GM19238 (cell line): ENCODE data around the gene MRPL14.
"Not testable (repeated sequence)": the region's sequence is repeated elsewhere in the genome, so short reads cannot be mapped to it uniquely, and the experiment has no call there.

ENCODE experiments used
- DNase-seq: peaks from one replicate; pipeline ENCODE4 v3.0.0; 2011; ENCODE audit warnings: low spot score; ENCODE audit not compliant: insufficient read length

MRPL14 gene

DNA sequence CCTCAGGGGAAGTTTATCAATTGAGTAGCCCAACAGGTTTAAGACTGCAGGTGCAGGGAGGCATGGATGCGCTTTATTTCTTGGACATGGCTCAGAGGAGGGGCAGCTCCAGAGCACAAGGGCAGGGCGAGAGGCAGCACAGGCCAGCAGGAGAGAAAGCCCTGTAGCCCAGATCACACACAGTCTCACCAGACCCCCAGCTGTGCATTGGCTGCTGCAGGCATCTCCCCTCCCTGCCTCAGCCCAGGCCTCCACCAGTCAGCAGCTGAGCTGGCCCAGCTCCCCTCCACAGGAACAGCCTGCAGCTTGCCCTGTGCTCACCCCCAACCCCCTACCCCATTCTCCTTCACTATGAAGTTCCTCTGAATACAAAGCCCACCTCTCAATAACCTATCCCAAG lies 24.7 kb downstream of the MRPL14 start:
- DNase-seq = no peak

DNA sequence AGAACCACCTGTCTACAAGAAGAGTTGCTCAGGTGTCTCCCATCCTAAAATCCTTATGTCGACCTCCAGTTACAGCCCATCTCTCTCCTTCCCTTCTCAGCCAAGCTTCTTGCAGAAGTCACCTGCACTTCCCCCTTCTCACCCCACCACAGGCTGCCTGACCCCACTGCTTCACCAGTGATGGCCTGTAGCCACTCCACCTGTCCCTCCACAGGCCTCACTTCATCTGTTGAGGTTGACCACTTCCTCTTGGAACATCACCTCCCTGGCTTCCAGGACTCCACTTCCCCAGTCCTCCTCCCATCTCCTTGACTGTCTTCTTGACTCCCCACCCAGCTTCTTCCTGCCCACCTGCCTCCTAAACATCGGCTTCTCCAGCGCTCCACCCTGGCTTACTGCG lies 25.4 kb downstream of the MRPL14 start:
- no peak for DNase-seq

DNA sequence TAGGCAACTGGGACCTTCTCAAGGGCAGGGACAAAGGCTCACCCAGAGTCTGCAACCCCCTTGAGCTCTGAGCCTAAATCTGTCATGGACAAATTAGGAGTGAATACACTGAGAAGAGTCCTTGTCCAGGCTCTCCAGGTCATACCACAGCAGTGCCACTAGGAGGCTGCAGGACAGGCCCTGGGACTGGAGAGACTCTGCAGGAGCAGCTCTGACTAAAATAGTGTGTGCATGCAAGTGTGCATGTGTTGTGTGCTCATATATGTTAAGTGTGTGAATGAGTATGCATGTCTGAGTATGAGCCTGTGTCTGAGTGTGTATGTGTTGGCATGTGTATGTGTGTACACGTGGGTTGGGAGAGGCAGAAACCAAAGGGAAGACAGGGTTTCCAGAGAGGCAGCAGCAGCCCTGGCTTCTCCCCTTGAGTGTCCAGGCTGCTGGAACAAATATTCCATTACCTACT lies 27.1 kb downstream of the MRPL14 start:
- DNase-seq = no peak

DNA sequence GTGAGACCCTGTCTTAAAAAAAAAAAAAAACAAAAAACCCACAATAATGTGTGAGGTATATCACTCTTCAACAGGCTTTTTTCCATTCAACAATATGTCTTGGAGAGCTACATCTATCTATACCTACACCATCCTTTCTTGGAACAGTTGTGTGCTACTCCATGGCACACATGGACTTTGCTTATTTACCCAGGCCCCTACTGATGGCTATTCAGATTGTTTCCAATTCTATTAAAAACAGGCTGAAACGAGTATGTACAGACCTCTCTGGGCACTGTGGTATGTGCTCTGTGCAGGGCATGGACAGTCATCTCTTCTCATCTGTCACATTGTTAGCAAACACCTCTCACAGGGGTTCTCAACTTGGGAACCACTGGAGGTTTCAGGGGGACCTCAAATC lies 28.1 kb downstream of the MRPL14 start:
- DNase-seq = no peak

DNA sequence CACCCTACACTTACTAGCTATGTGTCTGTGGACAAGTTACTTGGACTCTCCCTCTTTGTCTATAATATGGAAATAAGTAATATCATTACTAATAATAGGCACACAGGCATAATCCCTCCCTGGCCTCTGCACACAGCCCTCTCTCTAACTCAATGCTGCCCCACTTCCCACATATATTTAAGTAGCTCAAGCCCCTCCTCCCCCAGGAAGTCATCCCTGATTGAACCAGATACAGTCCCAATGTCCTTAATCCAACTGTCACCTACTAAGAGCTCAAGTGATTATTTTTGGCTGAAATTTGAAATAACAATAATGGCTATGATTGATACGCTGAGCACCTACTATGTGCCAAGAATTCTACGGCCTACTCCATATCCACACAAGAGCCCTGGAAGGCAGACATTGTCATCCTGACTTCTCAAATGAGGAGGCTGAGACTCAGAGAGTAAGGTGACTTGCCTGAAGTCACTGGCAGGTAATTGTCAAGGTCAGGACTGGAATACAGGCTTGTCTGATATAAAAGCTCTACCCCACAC lies 29.4 kb downstream of the MRPL14 start:
- DNase-seq = no peak

DNA sequence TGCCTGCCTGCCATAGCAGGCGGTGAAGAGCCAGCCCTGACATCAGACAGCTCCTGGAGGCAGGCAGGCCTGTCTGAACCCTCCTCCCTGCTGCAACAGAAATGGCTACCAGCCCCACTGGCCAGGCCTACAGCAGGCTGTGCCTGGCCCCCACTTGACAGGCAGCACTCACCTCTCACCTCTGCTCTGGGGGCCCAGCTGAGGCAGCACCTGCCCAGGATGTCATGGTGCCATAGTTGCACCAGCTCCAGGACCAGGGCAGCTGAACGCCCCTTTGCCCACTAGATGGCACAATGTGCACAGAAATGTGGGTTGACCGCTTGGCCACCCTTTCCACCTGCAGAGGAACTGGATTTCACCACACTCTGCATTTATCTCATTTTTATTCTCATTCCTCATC lies 30.6 kb downstream of the MRPL14 start:
- DNase-seq = peak; percentile 80

DNA sequence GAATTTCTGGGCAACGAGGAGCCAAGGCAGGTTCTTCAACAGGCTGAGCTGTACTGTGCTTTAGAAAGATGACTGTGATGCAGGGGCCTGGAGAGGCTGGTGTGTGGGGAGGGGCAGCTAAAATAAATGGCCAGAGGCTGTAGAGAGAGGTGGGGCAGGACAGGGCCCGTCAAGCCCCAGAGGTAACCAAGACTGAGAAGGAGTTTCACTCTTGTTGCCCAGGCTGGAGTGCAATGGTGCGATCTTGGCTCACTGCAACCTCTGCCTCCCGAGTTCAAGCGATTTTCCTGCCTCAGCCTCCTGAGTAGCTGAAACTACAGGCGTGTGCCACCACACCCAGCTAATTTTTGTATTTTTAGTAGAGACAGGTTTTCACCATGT lies 32.0 kb downstream of the MRPL14 start:
- not testable (repeated sequence) for DNase-seq

DNA sequence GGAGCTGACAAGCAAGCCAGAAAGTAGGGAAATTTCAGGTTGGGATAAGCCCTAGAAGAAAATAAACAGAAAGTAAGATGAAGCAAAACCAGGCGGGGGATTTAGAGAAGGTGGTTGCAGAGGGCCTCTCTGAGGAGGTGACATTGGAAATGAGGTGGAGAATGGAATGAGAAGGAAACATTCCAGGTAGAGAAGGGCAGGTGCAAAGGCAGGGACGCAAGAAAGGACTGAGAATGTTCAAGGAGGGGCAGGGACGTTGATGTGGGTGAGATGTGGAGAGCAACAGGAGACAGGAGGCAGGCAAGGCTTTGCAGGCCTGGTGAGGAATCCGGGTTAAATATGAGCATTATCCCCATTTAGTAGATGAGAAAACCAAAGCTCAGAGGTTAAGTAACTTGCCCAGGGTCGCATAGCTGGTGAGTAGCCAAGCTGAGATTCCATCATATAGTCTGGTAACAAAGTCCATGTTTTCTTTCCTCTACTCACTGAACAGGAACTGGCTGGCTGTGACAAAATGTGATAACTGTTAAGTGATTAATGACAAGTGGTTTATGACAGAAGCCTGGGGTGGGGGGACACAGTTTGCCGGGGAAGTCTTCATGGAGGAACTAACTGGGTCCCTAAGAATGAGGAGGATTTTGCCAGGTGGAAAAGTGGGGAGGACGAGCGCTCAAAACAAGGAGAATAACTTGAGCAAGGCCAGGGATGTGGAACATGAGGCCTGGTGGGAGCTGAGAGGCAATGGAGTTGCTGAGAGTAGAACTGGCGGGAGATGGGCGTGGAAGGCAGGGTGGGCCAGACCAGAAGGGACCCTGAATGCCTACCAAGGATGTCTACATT lies 32.6 kb downstream of the MRPL14 start:
- DNase-seq = no peak

DNA sequence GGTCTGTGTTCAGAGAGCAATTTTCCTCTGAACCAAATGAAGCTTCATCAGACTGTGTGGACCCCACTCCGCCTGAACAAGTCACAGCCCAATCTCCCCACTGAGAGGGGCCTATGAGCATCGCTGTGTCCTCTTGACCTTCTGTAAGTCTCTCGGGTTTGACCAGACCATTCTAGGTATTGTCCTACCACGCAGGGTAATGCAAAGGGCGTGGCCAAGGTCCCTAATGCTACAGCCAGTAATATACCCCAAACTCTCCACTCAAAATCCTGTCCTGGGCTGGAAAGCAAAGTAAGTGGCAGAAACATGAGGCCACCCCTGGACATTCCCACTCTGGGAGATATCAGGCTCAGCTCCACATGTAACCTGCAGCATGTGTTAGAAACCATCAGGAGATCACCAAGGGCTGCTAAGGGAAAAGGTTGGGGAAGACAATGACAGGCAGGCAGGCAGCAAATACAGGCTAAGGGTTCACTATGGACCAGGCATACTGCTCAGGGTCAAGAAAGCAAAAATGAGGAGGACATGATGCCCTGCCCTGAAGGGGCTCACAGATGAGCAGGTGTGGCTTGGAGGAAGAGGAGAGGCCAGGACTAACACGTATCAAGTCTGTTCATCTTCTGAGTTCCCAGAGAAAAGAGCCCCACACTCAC lies 33.4 kb downstream of the MRPL14 start:
- DNase-seq = no peak

DNA sequence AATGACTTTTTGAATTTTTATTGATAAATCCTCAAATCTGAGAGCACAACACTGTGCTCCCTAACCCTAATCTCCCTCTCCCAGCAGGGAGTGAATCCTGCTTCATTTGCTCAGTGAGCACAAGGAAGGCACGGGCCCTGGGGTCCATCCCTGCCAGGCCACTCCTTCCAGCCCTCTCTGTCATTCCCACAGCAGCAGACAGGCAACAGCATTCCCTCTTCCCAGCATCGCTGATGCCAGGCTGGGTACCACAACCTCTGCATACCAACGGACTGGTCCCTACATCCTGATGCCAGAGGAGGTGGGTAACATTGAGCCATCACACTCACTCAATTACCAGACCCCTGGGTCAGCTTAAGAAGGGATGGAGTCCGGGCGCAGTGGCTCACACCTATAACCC lies 34.2 kb downstream of the MRPL14 start:
- no peak for DNase-seq

DNA sequence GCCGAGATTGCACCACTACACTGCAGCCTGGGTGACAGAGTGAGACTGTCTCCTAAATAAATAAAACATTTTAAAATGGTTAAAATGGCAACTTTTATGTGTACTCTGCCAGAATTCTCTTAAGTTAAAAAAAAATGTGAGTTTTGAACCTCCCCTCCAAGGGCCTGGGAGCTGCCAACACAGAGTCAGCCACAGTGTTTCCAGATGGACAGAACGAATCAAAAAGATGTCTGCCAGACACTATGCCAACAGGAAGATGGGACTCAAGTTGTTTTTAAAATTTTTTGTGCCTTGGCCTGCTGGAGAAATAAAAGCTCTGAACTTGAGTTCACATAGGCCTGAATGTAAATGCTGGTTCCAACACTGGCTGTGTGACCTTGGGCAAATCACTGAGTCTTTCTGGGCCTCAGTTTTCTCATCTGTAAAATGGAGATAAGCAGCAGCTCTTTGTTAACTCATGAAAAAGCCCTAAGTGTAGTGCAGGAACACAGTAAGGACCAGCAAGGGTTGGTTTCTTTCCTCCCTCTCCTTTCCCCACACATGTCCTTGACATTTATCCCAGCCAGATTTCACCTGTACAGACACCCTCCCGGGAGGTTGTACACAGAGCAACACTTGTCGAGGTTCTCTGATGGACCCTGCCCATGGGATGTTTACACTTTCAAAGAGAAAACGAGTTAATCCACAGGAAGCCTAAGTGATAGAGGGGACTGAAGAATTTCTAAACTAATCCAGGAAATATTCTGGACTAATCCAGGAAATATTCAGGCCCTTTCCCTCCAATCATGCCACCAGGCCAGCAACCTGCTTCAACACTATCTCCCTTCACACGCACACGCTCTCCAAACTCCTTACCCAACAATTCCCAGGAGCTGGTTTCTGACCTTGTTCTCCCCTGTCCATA lies 35.0 kb downstream of the MRPL14 start:
- no peak for DNase-seq

DNA sequence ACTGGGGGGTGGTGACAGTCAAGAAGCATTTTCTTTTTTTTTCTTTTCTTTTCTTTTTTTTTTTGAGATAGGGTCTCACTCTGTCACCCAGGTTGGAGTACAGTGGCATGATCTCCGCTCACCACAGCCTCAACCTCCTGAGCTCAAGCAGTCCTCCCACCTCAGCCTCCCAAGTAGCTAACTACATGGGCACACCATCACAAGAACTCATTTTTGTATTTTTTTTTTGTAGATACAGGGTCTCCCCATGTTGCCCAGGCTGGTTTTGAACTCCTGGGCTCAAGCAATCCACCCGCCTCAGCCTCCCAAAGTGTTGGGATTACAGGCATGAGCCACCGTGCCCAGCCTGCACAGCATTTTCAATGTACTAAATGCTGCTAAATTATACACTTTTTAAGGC lies 35.9 kb downstream of the MRPL14 start:
- DNase-seq = not testable (repeated sequence)

DNA sequence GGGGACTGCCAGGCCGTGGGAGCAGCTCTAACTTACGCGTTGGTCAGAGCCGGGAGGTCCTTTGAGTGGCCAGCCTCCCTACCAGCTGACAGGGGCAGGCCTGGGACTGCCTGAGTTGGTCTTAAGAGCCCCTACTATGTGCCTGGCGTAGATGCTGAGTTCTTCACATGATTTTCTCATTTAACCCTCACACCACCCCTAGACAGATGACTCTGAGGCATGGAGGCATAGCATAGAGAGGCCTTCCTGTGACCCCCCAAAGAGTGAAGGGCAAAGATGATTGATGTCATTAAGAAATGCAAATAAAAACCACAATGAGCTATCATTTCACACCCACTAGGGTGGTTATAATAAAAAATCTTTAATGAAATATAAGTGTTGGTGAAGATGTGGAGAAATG lies 36.8 kb downstream of the MRPL14 start:
- no peak for DNase-seq

DNA sequence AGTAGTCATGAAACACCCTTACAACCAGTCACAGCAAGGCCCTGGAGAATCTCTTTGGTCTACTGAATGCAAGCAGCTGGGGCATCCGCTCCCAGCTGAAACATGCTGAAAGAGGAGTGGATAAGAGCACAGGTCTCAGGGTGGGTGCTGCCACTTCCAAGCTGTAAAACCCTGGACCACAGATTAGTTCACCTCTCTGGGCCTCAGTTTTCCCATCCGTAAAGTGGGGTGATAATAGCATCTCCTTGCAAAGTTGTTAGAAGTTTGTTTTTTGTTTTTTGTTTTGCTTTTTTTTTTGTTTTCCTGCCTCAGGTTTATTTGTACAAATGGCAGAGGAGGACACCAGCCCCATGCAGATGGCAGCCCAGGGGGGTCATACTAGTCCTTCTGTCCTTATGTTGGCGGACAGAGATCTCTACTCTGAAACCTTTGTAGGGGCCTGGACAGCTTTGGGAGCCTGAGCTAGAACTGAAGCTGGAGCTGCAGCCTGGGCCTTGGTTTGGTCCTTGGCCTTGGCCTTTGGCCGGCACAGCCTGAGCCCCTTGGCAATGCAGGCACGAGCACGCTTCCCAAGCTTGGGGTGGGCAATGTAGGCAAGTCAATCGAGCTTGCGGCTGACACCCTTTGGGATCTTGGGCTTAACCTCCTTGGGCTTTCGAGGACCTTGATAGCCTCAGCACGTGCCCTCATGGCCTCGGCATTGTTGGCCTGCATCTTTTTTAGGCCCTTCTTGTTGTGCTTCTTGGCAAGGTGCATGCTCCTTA lies 38.2 kb downstream of the MRPL14 start:
- no peak for DNase-seq

DNA sequence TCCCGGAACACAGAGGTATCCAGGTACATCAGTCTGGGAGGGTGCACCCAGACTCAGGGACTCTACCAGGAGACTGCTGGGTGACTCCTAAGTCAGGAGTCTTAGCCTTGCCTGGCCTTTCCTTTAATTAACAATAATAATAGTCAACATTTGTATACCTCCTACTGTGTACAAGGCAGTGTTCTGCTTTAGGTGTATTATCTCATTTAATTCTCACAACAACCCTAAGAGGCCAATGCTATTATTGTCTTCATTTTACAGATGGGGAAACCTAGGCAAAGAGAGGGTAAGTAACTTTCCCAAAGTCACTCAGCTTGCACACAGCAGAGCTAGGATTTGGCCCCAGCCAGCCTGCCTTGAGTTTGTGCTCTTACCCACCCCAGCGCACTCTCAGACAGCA lies 39.6 kb downstream of the MRPL14 start:
- DNase-seq = no peak

DNA sequence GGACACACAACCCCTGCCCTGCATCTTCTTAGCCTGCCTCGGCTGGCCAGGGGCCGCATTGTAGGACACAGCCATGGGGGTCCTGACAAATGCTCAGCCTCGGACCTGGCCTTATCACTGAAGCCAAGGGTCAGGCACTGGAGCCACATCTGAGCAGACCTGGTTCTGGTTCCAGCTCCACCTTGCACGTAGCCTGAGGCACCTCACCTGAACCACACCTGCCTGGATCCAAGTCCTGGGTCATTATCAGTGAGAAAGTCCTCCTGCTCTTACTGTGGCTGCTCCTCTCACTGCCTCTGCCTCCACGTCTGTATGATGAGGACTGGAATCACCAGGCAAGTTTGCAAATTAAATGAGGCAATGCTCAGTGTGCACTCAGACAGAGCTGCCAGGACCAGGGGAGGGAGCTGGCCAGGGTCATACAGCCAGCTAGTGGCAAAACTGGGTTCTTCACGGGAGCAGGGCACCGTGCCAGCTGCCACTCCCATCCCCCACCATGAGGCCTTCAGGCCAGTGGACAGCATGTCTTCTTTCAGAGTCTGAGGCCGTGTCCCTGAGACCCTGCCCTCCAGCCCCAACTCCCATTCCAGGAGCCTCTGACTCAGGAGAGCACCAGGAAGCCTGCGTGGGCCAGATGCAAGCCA lies 40.2 kb downstream of the MRPL14 start:
- DNase-seq = no peak

DNA sequence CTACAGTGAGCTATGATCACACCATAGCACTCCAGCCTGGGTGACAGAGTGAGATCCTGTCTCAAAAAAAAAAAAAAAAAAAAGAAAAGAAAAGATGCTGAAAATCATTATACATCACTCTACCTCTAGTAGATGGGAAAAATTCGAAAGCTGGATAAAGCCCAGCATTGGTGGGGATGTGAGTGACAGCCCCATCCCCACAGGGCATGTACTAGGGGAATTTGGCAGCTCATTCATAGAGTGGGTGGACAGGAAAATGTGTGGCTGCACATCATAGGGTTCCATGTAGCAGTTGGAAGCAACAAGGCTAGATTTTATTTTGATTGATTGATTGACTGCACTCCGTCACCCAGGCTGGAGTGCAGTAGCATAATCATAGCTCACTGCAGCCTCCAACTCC lies 42.0 kb downstream of the MRPL14 start:
- DNase-seq = no peak

DNA sequence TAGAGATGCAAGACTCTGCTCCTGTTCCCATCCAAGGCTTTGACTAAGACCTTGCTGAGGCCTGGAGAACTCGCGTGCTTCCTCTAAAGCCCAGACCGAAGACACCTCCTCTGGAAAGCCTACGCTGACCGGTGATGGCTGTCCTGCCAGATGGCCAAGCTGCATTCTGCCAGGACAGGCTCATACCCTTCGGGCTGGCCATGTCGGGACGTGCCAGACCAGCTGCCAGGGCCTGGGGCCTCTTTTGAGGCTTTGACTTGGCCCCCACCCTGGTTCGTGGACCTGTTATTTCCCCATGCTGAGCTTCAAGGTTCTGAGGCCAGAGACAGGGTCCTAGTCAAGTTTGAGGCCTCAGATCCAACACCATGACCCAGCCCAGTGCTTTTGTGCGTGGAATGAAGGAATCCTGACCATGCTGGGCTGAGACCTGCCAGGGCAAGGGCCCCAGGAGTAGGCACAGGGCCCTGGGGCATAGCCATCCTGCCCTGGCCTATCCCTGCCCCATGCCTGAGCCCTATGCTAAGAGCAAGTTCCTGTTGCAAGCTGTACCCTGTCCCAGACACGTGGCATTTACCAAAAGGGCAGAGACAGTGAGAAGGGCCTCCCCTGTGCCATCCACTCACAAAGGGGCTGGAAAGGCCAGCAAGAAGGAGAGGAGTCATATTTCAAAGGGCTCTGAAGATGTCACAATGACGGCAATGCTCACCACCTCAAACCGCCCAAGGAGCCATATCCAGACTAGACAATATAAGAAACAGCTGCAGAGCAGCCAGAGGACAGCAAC lies 42.8 kb downstream of the MRPL14 start:
- no peak for DNase-seq

DNA sequence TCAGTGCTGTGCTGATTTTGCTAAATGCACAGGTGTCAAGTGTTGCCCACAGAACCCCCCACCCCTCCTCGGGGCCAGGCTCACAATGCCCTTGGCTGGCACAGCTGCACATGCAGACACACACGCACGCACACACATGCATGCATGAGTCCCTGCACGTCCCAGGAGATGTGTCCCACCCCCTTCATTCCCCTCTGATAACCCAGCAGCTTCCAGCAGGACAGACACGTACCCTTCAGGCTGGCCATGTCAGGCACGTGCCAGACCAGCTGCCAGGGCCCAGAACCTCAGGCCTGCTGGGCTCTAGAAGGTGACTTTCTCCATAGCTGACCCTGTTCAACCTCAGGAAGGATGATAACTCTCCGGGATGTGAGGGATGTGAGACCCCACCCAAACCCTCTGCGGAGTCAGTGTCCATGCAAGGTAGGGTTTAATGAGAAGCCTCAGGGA lies 44.4 kb downstream of the MRPL14 start:
- DNase-seq = no peak

DNA sequence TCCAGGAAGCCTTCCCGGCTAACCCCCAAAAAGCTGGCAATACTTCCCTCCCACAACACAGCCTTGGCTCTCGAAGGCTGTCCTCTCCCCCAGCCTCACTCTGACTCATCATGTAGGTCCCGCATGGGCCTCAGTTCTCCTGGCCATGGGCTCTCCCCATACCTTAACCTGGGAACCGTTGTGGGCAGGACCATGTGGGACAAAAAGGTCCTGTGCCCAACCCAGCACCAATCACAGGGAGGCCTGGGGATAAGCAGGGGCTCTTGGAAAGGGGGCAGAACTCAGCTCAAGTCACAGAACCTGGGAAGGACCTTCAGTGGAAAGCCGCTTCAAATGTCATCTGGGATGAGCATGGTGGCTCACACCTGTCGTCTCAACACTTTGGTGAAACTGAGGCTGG lies 45.5 kb downstream of the MRPL14 start:
- no peak for DNase-seq
